ENCODE measurements around the gene SS18L1. TPM values are rescaled to one million over a fixed set of nuclear protein-coding genes. Genes with fewer than 3 reads are reported as not detected.

The SS18L1 gene
- total and polyA plus RNA-seq, 2 experiments from 2014 or later = 6.5 to 32.6 TPM

GRCh38 chr20:62139636-62140035, 3.9 kb upstream of the SS18L1 start:
- no peak overlapping the region for H2AFZ ChIP-seq
- peaks cover 20% of the 10 kb centered on the region for H3K27me3 Mint-ChIP-seq (ENCODE audit: insufficient read depth, low read depth, poor library complexity)
- H3K4me1 Mint-ChIP-seq = peaks cover 14% of the 10 kb centered on the region; the same call in 2 of the 3 replicates
- no peaks in the 10 kb centered on the region for H3K27me3 ChIP-seq (ENCODE audit: insufficient read depth)
- no peak overlapping the region for H3K4me3 ChIP-seq
- H3K9me3 Mint-ChIP-seq = no peaks in the 10 kb centered on the region; the same call in 2 of the 3 replicates
- H3K4me2 ChIP-seq = no peak overlapping the region
- H3K36me3 Mint-ChIP-seq (ENCODE audit: low read depth) = peaks cover 77% of the 10 kb centered on the region
- H3K4me3 Mint-ChIP-seq = 0 out of 3 replicates have a peak overlapping the region, but pooled peaks have one; percentile 30
- ATAC-seq (no peak), DNase-seq (ENCODE audit: low spot score) (no peak)
- no peak overlapping the region for H3K27ac ChIP-seq (ENCODE audit: low read depth)
- H3K27ac Mint-ChIP-seq = no peak overlapping the region
- H3K9me2 ChIP-seq (ENCODE audit: insufficient read depth) = no peaks in the 10 kb centered on the region
- TF ChIP-seq EZH2 (IDR thresholded peaks at IDR 0.05; ENCODE audit: low read depth, unreplicated experiment) (no peak), ZNF114 (CRISPR knock-in tag; IDR thresholded peaks at IDR 0.05) (no peak), CREB1 (CRISPR knock-in tag; IDR thresholded peaks at IDR 0.05; ENCODE audit: low read depth) (no peak), CTCF (conservative IDR thresholded peaks at IDR 0.05; ENCODE audit: low read depth in 2 of 2) (no peak), NANOG (IDR thresholded peaks at IDR 0.05; ENCODE audit: borderline replicate concordance) (no peak), STAT1 (IDR thresholded peaks at IDR 0.05; ENCODE audit: unreplicated experiment) (no peak), ZNF331 (CRISPR knock-in tag; IDR thresholded peaks at IDR 0.05; ENCODE audit: low read depth) (no peak), EZH2phosphoT487 (IDR thresholded peaks at IDR 0.05; ENCODE audit: unreplicated experiment) (no peak), JUNB (IDR thresholded peaks at IDR 0.05; ENCODE audit: unreplicated experiment) (no peak), REST (IDR thresholded peaks at IDR 0.05; ENCODE audit: unreplicated experiment) (no peak), POLR2AphosphoS5 (IDR thresholded peaks at IDR 0.05; ENCODE audit: low read depth) (no peak)
- TF ChIP-seq, protein P1, sequence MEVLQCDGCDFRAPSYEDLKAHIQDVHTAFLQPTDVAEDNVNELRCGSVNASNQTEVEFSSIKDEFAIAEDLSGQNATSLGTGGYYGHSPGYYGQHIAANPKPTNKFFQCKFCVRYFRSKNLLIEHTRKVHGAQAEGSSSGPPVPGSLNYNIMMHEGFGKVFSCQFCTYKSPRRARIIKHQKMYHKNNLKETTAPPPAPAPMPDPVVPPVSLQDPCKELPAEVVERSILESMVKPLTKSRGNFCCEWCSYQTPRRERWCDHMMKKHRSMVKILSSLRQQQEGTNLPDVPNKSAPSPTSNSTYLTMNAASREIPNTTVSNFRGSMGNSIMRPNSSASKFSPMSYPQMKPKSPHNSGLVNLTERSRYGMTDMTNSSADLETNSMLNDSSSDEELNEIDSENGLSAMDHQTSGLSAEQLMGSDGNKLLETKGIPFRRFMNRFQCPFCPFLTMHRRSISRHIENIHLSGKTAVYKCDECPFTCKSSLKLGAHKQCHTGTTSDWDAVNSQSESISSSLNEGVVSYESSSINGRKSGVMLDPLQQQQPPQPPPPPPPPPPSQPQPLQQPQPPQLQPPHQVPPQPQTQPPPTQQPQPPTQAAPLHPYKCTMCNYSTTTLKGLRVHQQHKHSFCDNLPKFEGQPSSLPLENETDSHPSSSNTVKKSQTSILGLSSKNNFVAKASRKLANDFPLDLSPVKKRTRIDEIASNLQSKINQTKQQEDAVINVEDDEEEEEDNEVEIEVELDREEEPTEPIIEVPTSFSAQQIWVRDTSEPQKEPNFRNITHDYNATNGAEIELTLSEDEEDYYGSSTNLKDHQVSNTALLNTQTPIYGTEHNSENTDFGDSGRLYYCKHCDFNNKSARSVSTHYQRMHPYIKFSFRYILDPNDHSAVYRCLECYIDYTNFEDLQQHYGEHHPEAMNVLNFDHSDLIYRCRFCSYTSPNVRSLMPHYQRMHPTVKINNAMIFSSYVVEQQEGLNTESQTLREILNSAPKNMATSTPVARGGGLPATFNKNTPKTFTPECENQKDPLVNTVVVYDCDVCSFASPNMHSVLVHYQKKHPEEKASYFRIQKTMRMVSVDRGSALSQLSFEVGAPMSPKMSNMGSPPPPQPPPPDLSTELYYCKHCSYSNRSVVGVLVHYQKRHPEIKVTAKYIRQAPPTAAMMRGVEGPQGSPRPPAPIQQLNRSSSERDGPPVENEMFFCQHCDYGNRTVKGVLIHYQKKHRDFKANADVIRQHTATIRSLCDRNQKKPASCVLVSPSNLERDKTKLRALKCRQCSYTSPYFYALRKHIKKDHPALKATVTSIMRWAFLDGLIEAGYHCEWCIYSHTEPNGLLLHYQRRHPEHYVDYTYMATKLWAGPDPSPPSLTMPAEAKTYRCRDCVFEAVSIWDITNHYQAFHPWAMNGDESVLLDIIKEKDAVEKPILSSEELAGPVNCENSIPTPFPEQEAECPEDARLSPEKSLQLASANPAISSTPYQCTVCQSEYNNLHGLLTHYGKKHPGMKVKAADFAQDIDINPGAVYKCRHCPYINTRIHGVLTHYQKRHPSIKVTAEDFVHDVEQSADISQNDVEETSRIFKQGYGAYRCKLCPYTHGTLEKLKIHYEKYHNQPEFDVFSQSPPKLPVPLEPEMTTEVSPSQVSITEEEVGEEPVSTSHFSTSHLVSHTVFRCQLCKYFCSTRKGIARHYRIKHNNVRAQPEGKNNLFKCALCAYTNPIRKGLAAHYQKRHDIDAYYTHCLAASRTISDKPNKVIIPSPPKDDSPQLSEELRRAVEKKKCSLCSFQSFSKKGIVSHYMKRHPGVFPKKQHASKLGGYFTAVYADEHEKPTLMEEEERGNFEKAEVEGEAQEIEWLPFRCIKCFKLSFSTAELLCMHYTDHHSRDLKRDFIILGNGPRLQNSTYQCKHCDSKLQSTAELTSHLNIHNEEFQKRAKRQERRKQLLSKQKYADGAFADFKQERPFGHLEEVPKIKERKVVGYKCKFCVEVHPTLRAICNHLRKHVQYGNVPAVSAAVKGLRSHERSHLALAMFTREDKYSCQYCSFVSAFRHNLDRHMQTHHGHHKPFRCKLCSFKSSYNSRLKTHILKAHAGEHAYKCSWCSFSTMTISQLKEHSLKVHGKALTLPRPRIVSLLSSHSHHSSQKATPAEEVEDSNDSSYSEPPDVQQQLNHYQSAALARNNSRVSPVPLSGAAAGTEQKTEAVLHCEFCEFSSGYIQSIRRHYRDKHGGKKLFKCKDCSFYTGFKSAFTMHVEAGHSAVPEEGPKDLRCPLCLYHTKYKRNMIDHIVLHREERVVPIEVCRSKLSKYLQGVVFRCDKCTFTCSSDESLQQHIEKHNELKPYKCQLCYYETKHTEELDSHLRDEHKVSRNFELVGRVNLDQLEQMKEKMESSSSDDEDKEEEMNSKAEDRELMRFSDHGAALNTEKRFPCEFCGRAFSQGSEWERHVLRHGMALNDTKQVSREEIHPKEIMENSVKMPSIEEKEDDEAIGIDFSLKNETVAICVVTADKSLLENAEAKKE (CRISPR knock-in tag; IDR thresholded peaks at IDR 0.05) = no peak
- TF ChIP-seq, protein P2, sequence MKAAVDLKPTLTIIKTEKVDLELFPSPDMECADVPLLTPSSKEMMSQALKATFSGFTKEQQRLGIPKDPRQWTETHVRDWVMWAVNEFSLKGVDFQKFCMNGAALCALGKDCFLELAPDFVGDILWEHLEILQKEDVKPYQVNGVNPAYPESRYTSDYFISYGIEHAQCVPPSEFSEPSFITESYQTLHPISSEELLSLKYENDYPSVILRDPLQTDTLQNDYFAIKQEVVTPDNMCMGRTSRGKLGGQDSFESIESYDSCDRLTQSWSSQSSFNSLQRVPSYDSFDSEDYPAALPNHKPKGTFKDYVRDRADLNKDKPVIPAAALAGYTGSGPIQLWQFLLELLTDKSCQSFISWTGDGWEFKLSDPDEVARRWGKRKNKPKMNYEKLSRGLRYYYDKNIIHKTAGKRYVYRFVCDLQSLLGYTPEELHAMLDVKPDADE (IDR thresholded peaks at IDR 0.05) = no peak
- H3F3A ChIP-seq (replicated peaks; ENCODE audit: low read depth) = peaks cover 38% of the 10 kb centered on the region
- H3K79me2 ChIP-seq (replicated peaks; ENCODE audit: insufficient read depth) = peaks cover 48% of the 10 kb centered on the region
- H3K36me3 ChIP-seq (ENCODE audit: insufficient read depth) = peaks cover 55% of the 10 kb centered on the region
- H3K4me1 ChIP-seq (ENCODE audit: insufficient read depth) = peaks cover 2% of the 10 kb centered on the region
- peaks cover 57% of the 10 kb centered on the region for H4K20me1 ChIP-seq (replicated peaks; ENCODE audit: insufficient read depth)
